Ammon's horn (tissue), 1 donor: ENCODE data around the gene CCDC88B.
A peak's percentile ranks its signal among the peaks of the same experiment; 100 is the strongest.

Experiments
- DNase-seq: peaks from one replicate; pipeline ENCODE4 v3.0.0-alpha.2; 2016; ENCODE audit warnings: low spot score

The CCDC88B gene

DNA sequence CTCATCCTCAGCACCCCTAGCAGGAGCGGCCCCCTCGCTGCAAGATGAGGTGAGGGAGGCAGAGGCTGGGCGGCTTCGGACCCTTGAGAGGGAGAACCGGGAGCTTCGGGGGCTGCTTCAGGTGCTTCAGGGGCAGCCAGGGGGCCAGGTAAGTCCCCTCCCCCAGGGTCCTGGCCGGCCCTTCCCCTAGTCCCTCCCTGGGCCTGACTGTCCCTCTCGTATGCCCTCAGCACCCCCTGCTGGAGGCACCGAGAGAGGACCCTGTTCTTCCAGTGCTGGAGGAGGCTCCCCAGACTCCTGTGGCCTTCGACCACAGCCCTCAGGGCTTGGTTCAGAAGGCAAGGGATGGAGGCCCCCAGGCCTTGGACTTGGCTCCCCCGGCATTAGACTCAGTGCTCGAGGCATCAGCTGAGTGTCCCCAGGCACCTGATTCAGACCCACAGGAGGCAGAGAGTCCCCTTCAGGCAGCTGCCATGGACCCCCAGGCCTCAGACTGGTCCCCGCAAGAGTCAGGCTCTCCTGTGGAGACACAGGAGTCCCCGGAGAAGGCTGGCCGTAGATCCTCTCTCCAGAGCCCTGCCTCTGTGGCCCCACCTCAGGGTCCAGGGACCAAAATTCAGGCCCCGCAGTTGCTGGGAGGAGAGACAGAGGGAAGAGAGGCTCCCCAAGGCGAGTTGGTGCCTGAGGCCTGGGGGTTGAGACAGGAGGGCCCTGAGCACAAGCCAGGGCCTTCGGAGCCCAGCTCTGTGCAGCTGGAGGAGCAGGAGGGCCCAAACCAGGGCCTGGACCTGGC is 4.0 kb downstream of the CCDC88B start:
- DNase-seq, result no peak

DNA sequence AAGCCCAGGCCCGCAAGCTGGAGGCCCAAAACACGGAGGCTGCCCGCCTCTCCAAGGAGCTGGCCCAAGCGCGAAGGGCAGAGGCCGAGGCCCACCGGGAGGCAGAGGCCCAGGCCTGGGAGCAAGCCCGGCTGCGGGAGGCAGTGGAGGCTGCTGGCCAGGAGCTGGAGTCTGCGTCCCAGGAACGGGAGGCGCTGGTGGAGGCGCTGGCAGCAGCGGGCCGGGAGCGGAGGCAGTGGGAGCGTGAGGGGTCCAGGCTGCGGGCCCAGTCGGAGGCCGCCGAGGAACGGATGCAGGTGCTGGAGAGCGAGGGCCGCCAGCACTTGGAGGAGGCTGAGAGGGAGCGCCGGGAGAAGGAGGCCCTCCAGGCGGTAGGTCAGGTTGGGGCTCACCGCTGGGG is 4.8 kb downstream of the CCDC88B start:
- no peak for DNase-seq

DNA sequence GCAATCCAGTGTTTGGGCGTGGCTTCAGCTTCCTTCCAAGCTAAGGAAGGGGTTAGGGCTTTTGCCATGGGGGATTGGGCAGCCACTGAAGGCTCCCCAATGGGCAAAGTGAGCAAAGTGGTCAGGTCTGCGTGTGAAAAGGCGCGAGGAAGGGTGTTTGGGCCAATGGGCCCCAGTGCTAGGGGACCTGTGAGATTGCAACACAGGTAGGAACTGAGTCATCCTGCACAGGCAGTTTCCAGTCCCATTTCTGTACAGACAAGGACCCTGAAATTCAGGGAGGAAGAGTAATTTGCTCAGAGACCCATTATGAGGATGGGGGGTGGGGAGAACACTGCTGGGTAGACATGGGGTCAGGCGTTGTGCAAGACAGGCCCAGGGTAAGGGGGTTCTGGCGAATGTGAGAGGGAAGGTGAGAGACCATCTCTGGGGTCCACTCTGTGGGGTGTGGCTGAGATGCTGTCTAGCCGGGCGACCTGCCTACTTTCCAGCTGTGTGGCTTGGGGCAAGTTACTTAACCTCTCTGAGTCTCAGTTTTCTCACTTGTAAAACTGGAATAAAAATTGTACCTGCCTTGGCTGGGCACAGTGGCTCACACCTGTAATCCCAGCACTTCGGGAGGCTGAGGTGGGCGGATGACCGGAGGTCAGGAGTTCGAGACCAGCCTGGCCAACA is 7.3 kb downstream of the CCDC88B start:
- no peak for DNase-seq

DNA sequence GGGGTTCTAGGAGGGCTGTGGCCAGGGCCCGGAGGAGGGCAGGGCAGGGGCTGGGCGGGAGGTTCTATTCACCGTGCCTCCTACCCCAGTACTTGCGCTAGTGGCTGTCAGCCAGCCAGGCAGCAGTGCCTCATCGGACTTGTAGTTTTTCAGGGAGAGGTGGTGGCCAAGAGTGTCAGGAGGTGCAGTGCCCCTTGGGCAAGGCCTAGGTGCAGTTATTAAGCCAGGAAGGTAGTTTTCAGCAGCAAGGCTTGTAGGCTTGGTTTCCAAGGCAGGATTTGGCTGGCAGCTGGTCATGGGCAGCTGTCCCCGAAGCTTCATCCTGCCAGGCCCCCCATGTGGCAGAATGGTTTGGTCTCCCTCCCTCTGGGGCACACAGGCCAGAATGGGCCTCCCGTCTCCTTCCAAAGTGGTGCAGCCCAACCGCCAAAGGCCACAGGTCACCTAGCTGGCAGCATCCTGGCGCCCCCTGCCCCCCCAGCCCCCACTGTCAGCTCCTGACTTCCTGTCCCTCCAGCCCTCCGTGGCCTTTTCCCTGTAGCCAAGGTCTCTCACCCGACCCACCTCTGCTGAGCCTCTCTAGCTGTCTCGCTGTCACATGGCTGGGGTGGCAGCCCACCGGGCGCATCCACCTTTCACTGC is 8.5 kb downstream of the CCDC88B start:
- DNase-seq, result no peak

DNA sequence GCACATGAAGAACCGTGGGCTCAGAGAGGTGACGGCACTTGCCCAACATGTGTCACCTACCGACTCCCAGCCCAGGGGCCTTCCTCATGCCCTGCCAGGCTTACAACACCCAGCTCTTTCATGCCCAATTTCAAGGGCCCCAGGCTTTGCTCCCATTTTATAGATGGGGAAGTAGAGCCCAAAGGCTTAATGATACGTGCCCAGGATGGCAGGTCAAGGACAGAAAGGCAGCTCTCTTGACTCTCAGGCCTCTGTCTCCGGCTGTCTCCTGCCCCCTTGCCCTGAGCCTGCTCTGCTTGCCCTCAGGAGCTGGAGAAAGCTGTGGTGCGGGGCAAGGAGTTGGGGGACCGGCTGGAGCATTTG is 9.0 kb downstream of the CCDC88B start:
- no peak for DNase-seq

DNA sequence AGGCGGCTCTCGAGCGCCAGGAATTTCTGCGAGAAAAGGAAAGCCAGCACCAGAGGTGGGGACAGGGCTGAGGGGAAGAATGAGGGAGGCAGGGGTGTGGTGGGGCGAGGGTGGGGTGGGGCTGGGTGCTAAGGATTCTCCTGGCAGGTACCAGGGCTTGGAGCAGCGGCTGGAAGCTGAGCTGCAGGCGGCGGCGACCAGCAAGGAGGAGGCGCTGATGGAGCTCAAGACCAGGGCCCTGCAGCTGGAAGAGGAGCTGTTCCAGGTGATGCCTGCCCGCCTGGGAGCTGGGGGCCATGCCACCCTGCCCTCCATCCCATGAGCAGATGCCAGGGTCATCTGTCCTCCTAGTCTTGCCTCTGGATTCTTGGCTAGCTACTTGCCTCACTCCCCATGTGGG is 9.4 kb downstream of the CCDC88B start:
- DNase-seq, result no peak

DNA sequence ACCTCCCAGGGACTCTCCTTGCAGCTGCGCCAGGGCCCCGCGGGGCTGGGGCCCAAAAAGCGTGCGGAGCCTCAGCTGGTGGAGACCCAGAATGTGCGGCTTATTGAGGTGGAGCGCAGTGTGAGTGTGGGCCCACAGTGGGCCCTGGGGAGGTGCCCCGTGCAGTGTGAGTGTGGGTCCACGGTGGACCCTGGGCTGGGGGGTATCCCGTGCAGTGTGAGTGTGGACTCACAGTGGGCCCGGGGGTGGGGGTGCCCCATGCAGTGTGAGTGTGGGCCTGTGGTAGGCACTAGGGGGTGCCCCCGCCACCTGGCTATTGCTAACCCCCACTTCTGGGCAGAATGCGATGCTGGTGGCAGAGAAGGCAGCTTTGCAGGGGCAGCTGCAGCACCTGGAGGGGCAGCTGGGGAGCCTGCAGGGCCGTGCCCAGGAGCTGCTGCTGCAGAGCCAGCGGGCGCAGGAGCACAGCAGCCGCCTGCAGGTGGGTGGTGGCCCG is 11.2 kb downstream of the CCDC88B start:
- no peak for DNase-seq

DNA sequence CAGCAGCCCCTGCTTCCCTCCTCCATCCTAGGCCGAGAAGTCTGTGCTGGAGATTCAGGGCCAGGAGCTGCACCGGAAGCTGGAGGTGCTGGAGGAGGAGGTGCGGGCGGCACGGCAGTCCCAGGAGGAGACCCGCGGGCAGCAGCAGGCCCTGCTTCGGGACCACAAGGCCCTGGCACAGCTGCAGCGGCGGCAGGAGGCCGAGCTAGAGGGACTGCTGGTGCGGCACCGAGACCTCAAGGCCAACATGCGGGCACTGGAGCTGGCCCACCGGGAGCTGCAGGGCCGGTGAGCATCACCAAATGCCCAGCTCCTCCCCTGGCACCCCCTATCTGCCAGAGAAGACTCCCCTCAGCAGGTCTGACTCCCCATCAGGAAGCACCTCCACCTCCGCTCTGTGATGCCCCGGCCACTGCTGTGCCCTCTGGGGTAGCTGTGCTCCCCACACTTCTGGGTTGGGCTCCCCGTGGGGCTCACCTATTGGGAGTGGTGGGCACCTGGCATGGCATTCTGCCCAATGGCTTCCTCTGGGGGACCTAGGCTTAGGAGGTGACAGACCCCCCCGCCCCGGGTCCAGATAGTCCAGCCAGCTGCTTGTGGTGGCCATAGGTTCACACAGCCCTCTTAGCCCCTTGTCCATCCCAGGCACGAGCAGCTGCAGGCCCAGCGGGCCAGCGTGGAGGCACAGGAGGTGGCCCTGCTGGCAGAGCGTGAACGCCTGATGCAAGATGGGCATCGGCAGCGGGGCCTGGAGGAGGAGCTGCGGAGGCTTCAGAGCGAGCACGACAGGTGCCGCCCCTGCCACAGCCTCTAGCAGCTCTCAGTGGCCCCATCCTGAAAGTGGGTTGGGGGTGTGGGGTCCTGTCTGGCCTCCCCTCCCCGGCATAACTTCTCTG is 12.3 kb downstream of the CCDC88B start:
- DNase-seq, result no peak

DNA sequence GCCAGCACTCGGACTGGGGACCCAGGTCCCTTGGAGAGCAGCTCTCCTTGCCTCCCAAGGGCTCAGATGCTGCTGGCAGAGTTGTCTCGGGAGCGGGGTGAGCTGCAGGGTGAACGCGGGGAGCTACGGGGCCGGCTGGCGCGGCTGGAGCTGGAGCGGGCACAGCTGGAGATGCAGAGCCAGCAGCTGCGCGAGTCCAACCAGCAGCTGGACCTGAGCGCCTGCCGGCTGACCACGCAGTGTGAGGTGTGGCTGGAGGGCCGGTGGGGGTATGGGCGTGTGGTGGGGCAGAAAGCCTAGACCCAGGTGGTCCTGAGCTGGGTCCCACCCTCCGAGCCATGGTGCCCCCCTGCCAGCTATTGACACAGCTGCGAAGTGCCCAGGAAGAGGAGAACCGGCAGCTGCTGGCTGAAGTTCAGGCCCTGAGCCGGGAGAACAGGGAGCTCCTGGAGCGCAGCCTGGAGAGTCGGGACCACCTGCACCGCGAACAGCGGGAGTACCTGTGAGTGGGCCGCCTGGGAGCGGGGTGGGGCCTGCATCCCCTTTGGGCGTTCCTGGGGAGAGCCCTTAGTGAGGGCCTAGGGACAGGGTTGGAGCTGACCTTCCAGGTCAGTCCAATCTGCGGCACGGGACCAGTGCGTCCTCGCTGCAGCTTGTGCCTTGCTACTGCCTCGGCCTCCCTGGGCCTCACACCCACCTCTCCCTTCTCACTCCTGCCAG is 13.2 kb downstream of the CCDC88B start:
- DNase-seq, result no peak

DNA sequence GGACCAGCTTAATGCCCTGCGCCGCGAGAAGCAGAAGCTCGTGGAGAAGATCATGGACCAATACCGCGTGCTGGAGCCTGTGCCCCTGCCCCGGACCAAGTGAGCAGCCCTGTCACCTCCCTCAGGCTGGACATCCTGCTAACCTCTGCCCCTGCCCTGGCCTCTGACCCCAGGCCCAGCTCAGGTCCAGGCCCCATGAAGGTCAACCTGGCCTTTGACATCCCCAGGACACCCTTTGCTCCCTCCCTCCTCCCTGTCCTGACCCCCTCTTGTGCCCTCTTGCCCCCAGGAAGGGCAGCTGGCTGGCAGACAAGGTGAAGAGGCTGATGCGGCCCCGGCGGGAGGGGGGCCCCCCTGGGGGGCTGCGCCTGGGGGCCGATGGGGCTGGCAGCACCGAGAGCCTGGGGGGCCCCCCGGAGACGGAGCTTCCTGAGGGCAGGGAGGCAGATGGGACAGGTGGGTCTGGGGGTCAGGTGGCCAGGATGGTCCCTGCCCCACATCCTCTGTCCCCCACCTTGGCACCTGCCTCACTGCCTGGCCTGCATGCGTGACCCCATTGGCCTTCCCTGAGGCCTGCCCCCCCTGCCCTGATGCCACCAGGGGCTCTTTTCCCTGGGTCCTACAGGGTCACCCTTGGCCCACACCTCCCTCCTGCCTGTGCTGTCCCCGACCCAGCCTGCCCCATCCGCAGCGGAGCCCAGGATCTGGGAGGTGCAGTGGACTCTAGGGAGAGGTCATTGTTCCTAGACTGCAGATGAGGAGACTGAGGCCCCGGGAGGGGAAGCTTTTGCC is 13.9 kb downstream of the CCDC88B start:
- DNase-seq, result no peak

DNA sequence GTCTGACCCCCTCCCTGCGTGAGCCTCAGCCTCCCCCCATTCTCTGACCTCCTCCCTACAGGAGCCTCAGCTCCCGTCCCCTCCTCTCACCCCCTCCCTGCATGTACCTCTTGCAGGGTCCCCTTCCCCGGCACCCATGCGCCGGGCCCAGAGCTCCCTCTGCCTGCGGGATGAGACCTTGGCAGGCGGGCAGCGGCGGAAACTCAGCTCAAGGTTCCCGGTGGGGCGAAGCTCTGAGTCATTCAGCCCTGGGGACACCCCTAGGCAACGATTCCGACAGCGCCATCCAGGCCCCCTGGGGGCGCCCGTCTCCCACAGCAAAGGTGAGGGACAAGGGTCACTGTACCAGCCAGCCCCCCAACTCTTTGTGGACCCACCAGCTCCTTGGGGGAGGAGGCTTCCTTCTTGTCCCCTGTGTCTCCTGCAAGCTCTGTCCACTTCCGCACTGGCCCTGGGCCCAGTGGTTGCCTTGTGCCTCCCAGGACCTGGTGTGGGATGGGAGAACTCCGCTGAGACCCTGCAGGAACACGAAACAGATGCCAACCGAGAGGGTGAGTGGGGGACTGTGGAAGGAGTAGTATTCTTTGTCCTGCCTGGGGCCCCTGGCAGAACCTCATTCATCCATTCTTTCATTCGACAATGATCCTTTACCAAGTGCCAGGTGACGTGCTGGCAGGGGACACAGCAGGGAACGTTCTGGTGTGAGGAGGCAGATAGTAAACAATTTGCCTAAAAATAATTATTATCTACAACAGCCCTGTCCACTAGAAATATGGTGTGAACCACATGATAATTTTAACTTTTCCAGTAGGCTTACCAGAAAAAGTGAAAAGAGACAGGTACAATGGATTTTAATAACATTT is 15.3 kb downstream of the CCDC88B start:
- DNase-seq, result peak; percentile 82

DNA sequence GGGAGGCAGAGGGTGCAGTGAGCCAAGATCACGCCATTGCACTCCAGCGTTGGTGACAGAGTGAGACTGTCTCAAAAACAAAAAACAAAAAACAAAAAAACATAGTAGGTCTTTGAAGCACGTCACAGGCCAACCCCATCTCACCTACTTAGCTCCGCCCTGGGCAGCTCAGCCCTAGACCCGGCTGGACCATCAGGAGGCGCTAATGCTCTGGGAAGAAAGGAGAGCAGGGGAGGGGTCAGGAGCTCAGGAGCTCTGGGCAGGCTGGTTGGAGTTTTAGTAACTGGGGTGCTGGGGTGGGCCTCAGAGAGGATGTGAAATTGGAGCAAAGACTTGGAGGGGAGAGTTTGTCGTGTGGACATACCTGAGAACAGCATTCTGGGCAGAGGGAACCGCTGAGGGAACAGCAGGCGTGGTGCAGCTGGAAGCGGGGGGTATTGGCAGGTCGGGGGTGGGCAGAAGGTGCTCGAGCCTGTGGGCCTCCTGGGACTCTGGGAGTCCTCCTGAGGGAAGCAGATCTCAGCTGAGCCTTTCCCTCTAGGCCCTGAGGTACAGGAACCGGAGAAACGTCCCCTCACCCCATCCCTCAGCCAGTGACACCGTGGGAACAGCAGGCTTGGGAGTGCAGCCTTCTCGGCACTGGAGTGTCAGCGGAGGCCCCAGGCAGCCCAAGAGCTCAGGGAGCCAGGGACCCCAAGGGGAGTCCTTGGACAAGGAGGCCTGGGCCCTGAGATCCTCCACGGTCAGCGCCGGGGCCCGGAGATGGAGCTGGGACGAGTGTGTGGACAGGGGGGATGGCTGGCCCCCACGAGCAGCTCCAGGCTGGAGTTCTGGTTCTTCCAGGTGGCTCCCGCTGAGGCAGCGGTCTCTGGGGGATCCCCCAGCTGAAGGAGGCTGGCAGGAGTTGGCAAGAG is 16.8 kb downstream of the CCDC88B start:
- DNase-seq, result no peak

DNA sequence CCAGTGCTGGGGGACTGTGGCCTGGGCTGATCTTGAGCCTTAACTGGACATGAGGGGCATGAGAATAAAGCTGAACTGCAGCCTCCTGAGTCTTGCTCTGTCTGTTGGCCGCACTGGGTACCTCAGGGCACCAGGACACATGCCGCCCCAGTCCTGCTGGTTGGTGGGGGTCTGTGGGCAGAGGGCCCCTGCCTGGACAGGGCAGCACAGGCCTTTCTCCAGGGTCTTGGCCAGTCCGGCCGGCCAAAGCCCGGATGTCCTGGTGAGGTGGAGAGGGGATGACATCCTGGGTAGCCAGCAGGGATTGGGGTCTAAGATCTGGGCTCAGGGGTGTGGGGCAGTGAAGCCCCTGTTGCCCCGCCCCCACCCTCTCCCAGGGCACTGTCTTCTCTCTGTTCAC is 17.4 kb downstream of the CCDC88B start:
- DNase-seq, result no peak

DNA sequence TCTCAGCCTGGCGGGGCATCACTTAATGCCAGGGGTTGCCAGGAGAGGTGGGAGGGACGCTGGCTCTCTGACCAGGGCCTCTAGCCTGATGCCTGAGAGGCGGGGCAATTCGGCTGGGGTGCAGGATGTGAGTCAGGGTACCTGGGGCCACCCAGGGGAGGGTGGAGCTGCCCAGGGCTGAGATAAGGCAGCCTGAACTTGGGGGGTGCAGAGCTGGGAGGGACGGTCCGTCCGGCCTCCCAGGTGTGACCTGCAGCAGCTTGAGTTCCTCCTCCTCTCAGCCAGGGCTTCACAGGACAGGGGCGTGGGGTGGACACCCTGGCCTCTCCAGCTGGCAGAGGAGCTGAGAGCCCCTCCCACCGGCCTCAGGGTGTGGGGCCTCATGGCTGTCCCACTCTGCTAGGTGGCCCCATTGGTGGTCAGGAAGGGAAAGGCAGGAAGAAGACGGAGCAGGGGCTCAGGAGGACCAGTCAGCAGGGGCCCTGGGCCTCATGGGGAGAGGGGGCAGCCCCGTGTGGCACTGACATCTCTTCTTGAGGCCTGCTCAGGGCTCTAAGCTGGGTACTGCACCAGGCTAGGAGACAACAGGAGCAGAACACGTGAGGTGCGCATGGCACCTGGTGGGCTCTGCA is 18.0 kb downstream of the CCDC88B start:
- no peak for DNase-seq

DNA sequence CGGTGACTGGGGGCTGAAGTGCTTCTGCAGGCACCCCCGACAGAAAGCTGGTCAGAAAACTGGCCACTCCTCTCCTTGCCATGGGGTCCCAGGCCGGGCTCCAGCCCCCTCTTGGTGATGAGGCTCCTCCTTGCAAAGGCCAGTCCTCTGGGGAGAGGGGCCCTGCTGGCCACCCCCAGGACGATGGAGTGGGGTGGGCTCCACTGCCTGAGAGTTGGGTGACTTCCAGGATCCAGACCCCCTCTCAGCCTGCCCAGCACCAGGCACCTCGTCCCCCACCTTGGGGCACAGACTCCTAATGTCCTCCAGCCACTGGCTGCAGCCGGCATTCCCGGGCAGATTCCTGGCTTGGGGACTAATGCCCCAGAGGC is 18.5 kb downstream of the CCDC88B start:
- no peak for DNase-seq

DNA sequence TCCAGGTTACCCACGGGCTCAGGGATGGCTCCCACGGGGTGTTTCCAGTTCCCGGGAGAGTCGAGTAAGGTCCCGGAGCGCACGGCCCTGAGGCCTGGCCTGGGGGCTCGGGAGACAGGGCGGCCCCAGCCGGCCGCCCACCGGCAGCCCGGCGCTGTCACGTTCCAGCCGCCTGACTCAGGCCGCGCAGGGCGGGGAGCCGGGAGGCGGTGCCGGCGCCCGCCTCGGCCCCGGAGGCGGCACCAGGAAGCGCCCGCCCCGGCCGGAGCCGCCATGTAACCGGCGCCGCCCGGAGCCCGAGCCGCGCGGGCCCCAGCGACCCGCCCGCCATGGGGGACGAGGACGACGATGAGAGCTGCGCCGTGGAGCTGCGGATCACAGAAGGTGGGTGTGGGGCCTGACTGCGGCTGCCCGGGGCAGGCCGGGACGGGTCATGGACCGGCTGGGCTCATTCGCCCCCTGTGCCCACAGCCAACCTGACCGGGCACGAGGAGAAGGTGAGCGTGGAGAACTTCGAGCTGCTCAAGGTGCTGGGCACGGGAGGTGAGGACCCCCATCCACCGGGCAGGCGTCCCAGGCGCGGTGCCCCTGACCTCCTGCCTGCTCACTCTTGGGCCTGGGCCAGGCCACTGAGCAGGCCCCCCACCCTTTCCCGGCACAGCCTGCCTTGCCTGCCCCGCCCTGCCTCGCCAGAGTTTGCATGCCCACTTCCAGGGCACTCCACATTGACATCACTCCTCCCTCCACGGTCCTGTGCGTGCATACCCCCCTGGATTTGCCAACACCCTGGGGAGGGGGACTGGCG is 19.1 kb downstream of the CCDC88B start, which contains the start of gene RPS6KA4:
TSS of gene RPS6KA4 (plus strand) at position 256 of the 805 bp plus-strand sequence. CDS start at position 330, 74 bp downstream.
- peak; percentile 62 for DNase-seq
